OCI-LY7 (cell line): ENCODE measurements around the gene ELK4.

Source experiments
- EZH2phosphoT487 ChIP-seq: fragments of 200-600 bp; sonication (generic); IDR thresholded peaks from 2 replicates; pipeline ENCODE4 v1.6.1; 2018; ENCODE audit warnings: low read depth, borderline replicate concordance, mild to moderate bottlenecking, mixed run types, antibody characterized with exemption, low read length, moderate library complexity, mixed read lengths
- TF ChIP-seq, protein P1 (sequence below): fragments of 200-600 bp; sonication (generic); conservative IDR thresholded peaks from 2 replicates; pipeline ENCODE4 v1.5.1; 2014; ENCODE audit warnings: mild to moderate bottlenecking, antibody characterized with exemption, low read length, moderate library complexity, mixed read lengths

DNA sequence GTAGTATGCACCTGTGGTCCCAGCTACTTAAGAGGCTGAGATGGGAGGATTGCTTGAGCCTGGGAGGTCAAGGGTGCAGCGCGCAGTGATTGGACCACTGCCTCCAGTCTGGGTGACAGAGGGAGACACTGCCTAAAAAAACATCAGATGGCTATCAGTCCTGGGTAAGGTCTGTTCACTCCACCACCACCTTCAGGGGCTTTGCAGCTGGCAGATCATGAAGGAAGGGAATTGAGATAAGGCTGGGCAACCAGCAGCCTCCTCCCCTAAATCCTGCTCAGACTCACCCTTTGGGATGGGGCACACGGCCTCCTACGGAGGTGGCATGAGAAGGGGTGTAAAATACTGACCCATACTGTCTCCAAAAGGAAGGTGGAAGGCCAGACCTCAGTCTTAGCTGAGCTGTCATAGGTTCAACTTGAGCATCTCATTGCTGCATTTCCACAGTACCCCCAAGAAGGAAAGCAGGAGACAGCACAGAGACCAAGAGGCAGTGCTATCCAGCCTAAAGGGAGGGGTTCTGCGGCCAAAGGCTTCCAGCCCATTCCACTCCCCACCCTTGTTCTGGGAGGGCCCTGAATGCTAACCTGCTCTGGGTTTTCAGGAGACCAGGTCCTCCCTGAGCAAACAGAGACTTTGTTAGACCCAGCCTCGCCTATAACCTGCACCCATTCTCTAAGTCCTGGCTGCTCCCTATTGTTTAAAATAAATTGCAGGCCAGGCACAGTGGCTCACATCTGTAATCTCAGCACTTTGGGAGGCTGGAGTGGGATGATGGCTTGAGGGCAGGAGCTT, 34.8 kb upstream of the ELK4 start:
- TF ChIP-seq, protein P1, sequence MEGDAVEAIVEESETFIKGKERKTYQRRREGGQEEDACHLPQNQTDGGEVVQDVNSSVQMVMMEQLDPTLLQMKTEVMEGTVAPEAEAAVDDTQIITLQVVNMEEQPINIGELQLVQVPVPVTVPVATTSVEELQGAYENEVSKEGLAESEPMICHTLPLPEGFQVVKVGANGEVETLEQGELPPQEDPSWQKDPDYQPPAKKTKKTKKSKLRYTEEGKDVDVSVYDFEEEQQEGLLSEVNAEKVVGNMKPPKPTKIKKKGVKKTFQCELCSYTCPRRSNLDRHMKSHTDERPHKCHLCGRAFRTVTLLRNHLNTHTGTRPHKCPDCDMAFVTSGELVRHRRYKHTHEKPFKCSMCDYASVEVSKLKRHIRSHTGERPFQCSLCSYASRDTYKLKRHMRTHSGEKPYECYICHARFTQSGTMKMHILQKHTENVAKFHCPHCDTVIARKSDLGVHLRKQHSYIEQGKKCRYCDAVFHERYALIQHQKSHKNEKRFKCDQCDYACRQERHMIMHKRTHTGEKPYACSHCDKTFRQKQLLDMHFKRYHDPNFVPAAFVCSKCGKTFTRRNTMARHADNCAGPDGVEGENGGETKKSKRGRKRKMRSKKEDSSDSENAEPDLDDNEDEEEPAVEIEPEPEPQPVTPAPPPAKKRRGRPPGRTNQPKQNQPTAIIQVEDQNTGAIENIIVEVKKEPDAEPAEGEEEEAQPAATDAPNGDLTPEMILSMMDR: no peak
- TF ChIP-seq EZH2phosphoT487: no peak
